GM12878 (cell line): ENCODE data around the gene ZNF511. TPM values are rescaled to one million over a fixed set of nuclear protein-coding genes. Genes with fewer than 3 reads are reported as not detected.

ENCODE experiments used
- ATAC-seq: fragments of 200-7000 bp; cut with Tn5 transposase; 3 replicates; pipeline ENCODE4 v1.9.1; 2020; ENCODE audit warnings: mild to moderate bottlenecking, moderate library complexity
- BruUV-seq: library from RNA; stranded (reverse); fragments of 400-500 nt; replicated peaks from 2 replicates; lab custom pipeline; 2021; lab: Mats Ljungman, UMichigan
- CTCF ChIA-PET: fragments of 300-600 bp; sonication (Branson Sonifier 250); formaldehyde crosslinking; extraction: SDS; loops from one replicate; lab custom pipeline; 2021; ENCODE audit warnings: inconsistent platforms; lab: Yijun Ruan, JAX
- POLR2A ChIA-PET: fragments of 350-600 bp; formaldehyde crosslinking; extraction: SDS; loops from one replicate; lab custom pipeline; 2021; ENCODE audit warnings: inconsistent platforms; lab: Charles Lee
- RAD21 ChIA-PET: fragments of 300-600 bp; sonication (Branson Sonifier 250); formaldehyde crosslinking; loops from one replicate; lab custom pipeline; 2023; ENCODE audit warnings: antibody characterized with exemption; ENCODE audit not compliant: unreplicated experiment; lab: Charles Lee
- SMC1A ChIA-PET: fragments of 300-600 bp; sonication (Branson Sonifier 250); formaldehyde crosslinking; loops from one replicate; lab custom pipeline; 2023; ENCODE audit not compliant: unreplicated experiment, uncharacterized antibody; lab: Charles Lee
- DNase-seq: peaks from one replicate; pipeline ENCODE4 v3.0.0-alpha.2; 2011; ENCODE audit warnings: low read depth, low spot score
- FAIRE-seq: peaks from 3 replicates; lab custom pipeline; 2011; peaks lifted over from hg19 to GRCh38; lab: Jason Lieb, UNC
- H2AFZ ChIP-seq: 2 replicates; pipeline ENCODE4 v1.6.0; 2011; ENCODE audit warnings: low read depth, low read length, control low read depth; ENCODE audit not compliant: control insufficient read depth
- H3K27ac ChIP-seq: 2 replicates; pipeline ENCODE4 v1.5.1; 2011; ENCODE audit warnings: control low read depth; ENCODE audit not compliant: control insufficient read depth, insufficient read depth
- H3K27me3 ChIP-seq, 2 experiments: replicated peaks in 1 of 2; 2 replicates each; pipeline versions ENCODE4 v1.6.0 to v1.6.1; 2011; ENCODE audit warnings: low read length in 1 of 2; ENCODE audit not compliant: control insufficient read depth in 2 of 2, insufficient read depth in 2 of 2
- H3K36me3 ChIP-seq, 2 experiments: 2 replicates each; pipeline ENCODE4 v1.5.1; 2011; ENCODE audit warnings: low read length in 1 of 2; ENCODE audit not compliant: control insufficient read depth in 2 of 2, insufficient read depth in 2 of 2
- H3K4me1 ChIP-seq: 2 replicates; pipeline ENCODE4 v1.6.1; 2011; ENCODE audit warnings: mild to moderate bottlenecking, low read length, moderate library complexity, mixed read lengths; ENCODE audit not compliant: control insufficient read depth, insufficient read depth
- H3K4me2 ChIP-seq: 2 replicates; pipeline ENCODE4 v1.6.0; 2011; ENCODE audit warnings: control low read depth; ENCODE audit not compliant: control insufficient read depth, insufficient read depth
- H3K4me3 ChIP-seq: fragments of 200-600 bp; sonication (generic); 2 replicates; pipeline ENCODE4 v1.5.1; 2016
- H3K79me2 ChIP-seq: 2 replicates; pipeline ENCODE4 v1.6.0; 2011; ENCODE audit warnings: low read length; ENCODE audit not compliant: control insufficient read depth, insufficient read depth
- H3K9ac ChIP-seq: 2 replicates; pipeline ENCODE4 v1.8.0; 2011; ENCODE audit warnings: low read length, control low read depth, mixed read lengths; ENCODE audit not compliant: control insufficient read depth, insufficient read depth
- H3K9me3 ChIP-seq: replicated peaks from 3 replicates; pipeline ENCODE4 v1.5.1; 2011; ENCODE audit warnings: mild to moderate bottlenecking, low read length; ENCODE audit not compliant: control insufficient read depth, insufficient read depth
- H4K20me1 ChIP-seq: 2 replicates; pipeline ENCODE4 v1.6.0; 2011; ENCODE audit not compliant: control insufficient read depth, insufficient read depth
- EZH2 ChIP-seq: IDR thresholded peaks from 2 replicates; pipeline ENCODE4 v1.6.1; 2012; ENCODE audit warnings: low read depth, mild to moderate bottlenecking, control low read depth, inconsistent platforms, low read length, borderline replicate concordance; ENCODE audit not compliant: control insufficient read depth
- HCFC1 ChIP-seq: fragments of 150-350 bp; IDR thresholded peaks from 2 replicates; pipeline ENCODE4 v1.6.1; 2014; ENCODE audit warnings: low read length
- NR2F1 ChIP-seq: fragments of 450-650 bp; conservative IDR thresholded peaks from 2 replicates; pipeline ENCODE4 v1.6.1; 2017; ENCODE audit warnings: mild to moderate bottlenecking
- SMARCA5 ChIP-seq: fragments of 450-650 bp; IDR thresholded peaks from 2 replicates; pipeline ENCODE4 v1.6.1; 2017; ENCODE audit warnings: mild to moderate bottlenecking
- WGBS: methylation state at CpG from one replicate; pipeline ENCODE4 v1.1.6; 2016; ENCODE audit warnings: low lambda C conversion rate; ENCODE audit not compliant: insufficient replicate concordance, insufficient coverage; ENCODE audit errors: missing lambda C conversion rate; 5-methylcytosine and 5-hydroxymethylcytosine counted together
- in situ Hi-C: fragments of 300-500 bp; cut with MboI; formaldehyde crosslinking; loops from 9 replicates; pipeline ENCODE4 v1.14.3; 2018; ENCODE audit warnings: mixed read lengths
- intact Hi-C: fragments of 100-400 bp; cut with micrococcal nuclease; formaldehyde crosslinking; loops from one replicate; pipeline ENCODE4 v1.14.2; 2022; ENCODE audit not compliant: unreplicated experiment
- polyA plus RNA-seq, 11 experiments: library from polyadenylated mRNA; depleted of rRNA in 4 of 11; unstranded in 6 of 11; stranded (reverse) in 5 of 11; fragments of >200 nt; fragmentation: Nextera tagmentation in 4 of 11; fragmentation: Illumina TruSeq in 1 of 11; extraction: Ambion mirVana in 4 of 11; extraction: Trizol in 1 of 11; gene quantifications; 1 replicate in 1 of 11; 2 replicates in 10 of 11; pipeline versions ENCODE4 v1.2.1 to v1.2.3, GENCODE V29; 2011 to 2016; ENCODE audit warnings: inconsistent platforms in 2 of 11, missing spikeins in 2 of 11, low read depth in 1 of 11
- total RNA-seq, 4 experiments: library from RNA; depleted of rRNA in 3 of 4; stranded (reverse); fragments of >200 nt in 3 of 4; fragmentation: Illumina TruSeq in 1 of 4; extraction: Trizol in 1 of 4; gene quantifications; 2 replicates each; pipeline versions ENCODE4 v1.2.1 to v1.2.3, GENCODE V29; 2013 to 2021
- TF ChIP-seq, protein P1 (sequence below): fragments of 450-650 bp; IDR thresholded peaks from 2 replicates; pipeline ENCODE4 v1.6.1; 2016; ENCODE audit warnings: mild to moderate bottlenecking

The ZNF511 gene
- total and polyA plus RNA-seq, 10 of the 15 experiments (the other 5 are each of a cell fraction or from before 2014, with no cell fraction given), result 0.58 to 110 (median 32.0) TPM

GRCh38 chr10:133359554-133359971 is 50.8 kb downstream of the ZNF511 start:
- H3K9me3 ChIP-seq, result no peaks in the 10 kb centered on the region
- no peak for DNase-seq
- no peaks in the 10 kb centered on the region for H3K27me3 ChIP-seq
- ChIA-PET POLR2A (interaction anchor here (1.0 kb wide), 1 partner anchor 11 kb away, joined by 4 read pairs; no protein-coding TSS in a partner anchor), SMC1A (no interaction called here), CTCF (interaction anchor here (1.5 kb wide), 1 partner anchor 30 kb away, joined by 6 read pairs; no protein-coding TSS in a partner anchor), RAD21 (no interaction called here)
- no peak overlapping the region for H3K4me2 ChIP-seq
- H4K20me1 ChIP-seq, result no peaks in the 10 kb centered on the region
- no peaks in the 10 kb centered on the region; the same call in 1 of the 2 replicates for H3K79me2 ChIP-seq
- intact Hi-C loops (no loop called here), in situ Hi-C loops (no loop called here)
- no peak for TF ChIP-seq EZH2
- TF ChIP-seq HCFC1, result no peak
- TF ChIP-seq NR2F1, result peak; percentile 80
- TF ChIP-seq, protein P1, sequence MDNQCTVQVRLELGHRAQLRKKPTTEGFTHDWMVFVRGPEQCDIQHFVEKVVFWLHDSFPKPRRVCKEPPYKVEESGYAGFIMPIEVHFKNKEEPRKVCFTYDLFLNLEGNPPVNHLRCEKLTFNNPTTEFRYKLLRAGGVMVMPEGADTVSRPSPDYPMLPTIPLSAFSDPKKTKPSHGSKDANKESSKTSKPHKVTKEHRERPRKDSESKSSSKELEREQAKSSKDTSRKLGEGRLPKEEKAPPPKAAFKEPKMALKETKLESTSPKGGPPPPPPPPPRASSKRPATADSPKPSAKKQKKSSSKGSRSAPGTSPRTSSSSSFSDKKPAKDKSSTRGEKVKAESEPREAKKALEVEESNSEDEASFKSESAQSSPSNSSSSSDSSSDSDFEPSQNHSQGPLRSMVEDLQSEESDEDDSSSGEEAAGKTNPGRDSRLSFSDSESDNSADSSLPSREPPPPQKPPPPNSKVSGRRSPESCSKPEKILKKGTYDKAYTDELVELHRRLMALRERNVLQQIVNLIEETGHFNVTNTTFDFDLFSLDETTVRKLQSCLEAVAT, result no peak
- TF ChIP-seq SMARCA5, result no peak
- peaks cover 18% of the 10 kb centered on the region for H3K4me1 ChIP-seq
- ATAC-seq, result no peak
- no peak overlapping the region for H3K4me3 ChIP-seq
- peaks cover 0 to 5% of the 10 kb centered on the region in 2 experiments; a peak in 2 of 4 replicates for H3K36me3 ChIP-seq
- H3K9ac ChIP-seq, result no peak overlapping the region
- no peak overlapping the region for H2AFZ ChIP-seq
- WGBS, result 61% methylated on average over 6 of the region's 6 CpGs
- no peak for FAIRE-seq
- H3K27ac ChIP-seq, result no peak overlapping the region
- BruUV-seq, result no TSS peak
